Stimulated activated CD4-positive, alpha-beta T cell treated with anti-CD3 and anti-CD28 coated beads, Interleukin-4, amount 100 ng/mL, for 1 hour (primary cell): ENCODE data around the gene CERS3.
"Not testable (repeated sequence)": the region's sequence is repeated elsewhere in the genome, so short reads cannot be mapped to it uniquely, and the experiment has no call there.

Experiments used
- DNase-seq: peaks from one replicate; pipeline ENCODE4 v3.0.0-alpha.2; 2020

Gene CERS3

GRCh38 chr15:100463515-100463914 is 65.2 kb downstream of the CERS3 start:
- no peak for DNase-seq

- no peak for DNase-seq
These were observed 67.7 kb downstream of the CERS3 start for GRCh38 chr15:100461049-100461448.

- DNase-seq: no peak
These were observed 71.5 kb downstream of the CERS3 start for GRCh38 chr15:100457201-100457600.

- no peak for DNase-seq
These were observed 74.6 kb downstream of the CERS3 start for GRCh38 chr15:100454148-100454547.

- DNase-seq: no peak
These were observed 80.3 kb downstream of the CERS3 start for GRCh38 chr15:100448481-100448880.

- not testable (repeated sequence) for DNase-seq
These were observed 87.7 kb downstream of the CERS3 start for GRCh38 chr15:100441063-100441462.

GRCh38 chr15:100439514-100439913 is 89.2 kb downstream of the CERS3 start:
- DNase-seq: no peak

GRCh38 chr15:100438570-100438969 is 90.2 kb downstream of the CERS3 start:
- peak; percentile 44 for DNase-seq

- DNase-seq: no peak
These were observed 91.5 kb downstream of the CERS3 start for GRCh38 chr15:100437261-100437660.

GRCh38 chr15:100434561-100434960 is 94.2 kb downstream of the CERS3 start:
- no peak for DNase-seq

GRCh38 chr15:100434038-100434437 is 94.7 kb downstream of the CERS3 start:
- DNase-seq: no peak

GRCh38 chr15:100433304-100433703 is 95.4 kb downstream of the CERS3 start:
- no peak for DNase-seq

- DNase-seq: no peak
These were observed 98.3 kb downstream of the CERS3 start for GRCh38 chr15:100430411-100430810.

GRCh38 chr15:100429116-100429728 is 99.5 kb downstream of the CERS3 start:
- no peak for DNase-seq

GRCh38 chr15:100426937-100427336 is 101.8 kb downstream of the CERS3 start:
- DNase-seq: no peak

- DNase-seq: no peak
These were observed 123.6 kb downstream of the CERS3 start for GRCh38 chr15:100405179-100405578.

- DNase-seq: no peak
These were observed 127.8 kb downstream of the CERS3 start for GRCh38 chr15:100400996-100401395.

GRCh38 chr15:100394736-100395440 is 133.9 kb downstream of the CERS3 start:
- DNase-seq: no peak

- DNase-seq: no peak
These were observed 135.7 kb downstream of the CERS3 start for GRCh38 chr15:100393008-100393407.

- DNase-seq: no peak
These were observed 143.3 kb downstream of the CERS3 start for GRCh38 chr15:100385300-100386050.

- DNase-seq: no peak
These were observed 144.7 kb downstream of the CERS3 start for GRCh38 chr15:100384108-100384410.

- no peak for DNase-seq
These were observed 145.2 kb downstream of the CERS3 start for GRCh38 chr15:100383302-100384107.

- DNase-seq: no peak
These were observed 154.8 kb downstream of the CERS3 start for GRCh38 chr15:100373942-100374341.
